Calu3 (cell line): ENCODE data around the gene NDUFB8. TPM values are rescaled to one million over a fixed set of nuclear protein-coding genes. Genes with fewer than 3 reads are reported as not detected.
"Not testable (repeated sequence)": the region's sequence is repeated elsewhere in the genome, so short reads cannot be mapped to it uniquely, and the experiment has no call there.

Experiments used
- Bru-seq: library from RNA; stranded (reverse); fragments of 400-500 nt; gene quantifications from one replicate; lab custom pipeline; 2021; lab: Mats Ljungman, UMichigan
- BruChase-seq, 2 experiments: library from RNA; stranded (reverse); fragments of 400-500 nt; gene quantifications; one replicate each; lab custom pipeline; 2021; lab: Mats Ljungman, UMichigan
- BruUV-seq: library from RNA; stranded (reverse); fragments of 400-500 nt; replicated peaks from 2 replicates; lab custom pipeline; 2021; lab: Mats Ljungman, UMichigan
- CTCF ChIA-PET: fragments of 300-600 bp; sonication (Branson Sonifier 250); formaldehyde crosslinking; loops from one replicate; lab custom pipeline; 2022; ENCODE audit warnings: antibody characterized with exemption; lab: Charles Lee
- DNase-seq: peaks from one replicate; pipeline ENCODE4 v3.0.0; 2022
- H3K27ac Mint-ChIP-seq: one replicate; pipeline ENCODE4 v1.8.0; 2022; ENCODE audit warnings: mixed read lengths; ENCODE audit not compliant: unreplicated experiment
- H3K27me3 Mint-ChIP-seq: one replicate; pipeline ENCODE4 v1.8.0; 2022; ENCODE audit warnings: mixed read lengths; ENCODE audit not compliant: unreplicated experiment
- H3K36me3 Mint-ChIP-seq: one replicate; pipeline ENCODE4 v1.8.0; 2022; ENCODE audit warnings: mild to moderate bottlenecking, moderate library complexity, mixed read lengths; ENCODE audit not compliant: insufficient read depth, unreplicated experiment
- H3K4me1 Mint-ChIP-seq: one replicate; pipeline ENCODE4 v1.8.0; 2022; ENCODE audit warnings: mild to moderate bottlenecking, low read depth, mixed read lengths; ENCODE audit not compliant: unreplicated experiment
- H3K4me3 Mint-ChIP-seq: one replicate; pipeline ENCODE4 v1.8.0; 2022; ENCODE audit warnings: mild to moderate bottlenecking, low read depth, moderate library complexity, mixed read lengths; ENCODE audit not compliant: unreplicated experiment
- H3K9me3 Mint-ChIP-seq: one replicate; pipeline ENCODE4 v1.8.0; 2022; ENCODE audit warnings: low read depth, mixed read lengths; ENCODE audit not compliant: unreplicated experiment
- CTCF ChIP-seq: fragments of 200-600 bp; IDR thresholded peaks from one replicate; pipeline ENCODE4 v1.8.0; 2022; ENCODE audit warnings: antibody characterized with exemption; ENCODE audit not compliant: unreplicated experiment
- intact Hi-C: fragments of 100-400 bp; cut with micrococcal nuclease; formaldehyde crosslinking; loops from one replicate; pipeline ENCODE4 v1.10.0; 2022; ENCODE audit not compliant: unreplicated experiment
- long read RNA-seq: library from polyadenylated mRNA; stranded (forward); transcript quantifications from one replicate; pipeline ENCODE4 v2.0.0, GENCODE V29; 2022
- total RNA-seq: library from RNA; stranded (reverse); gene quantifications from 2 replicates; pipeline ENCODE4 v1.2.3, GENCODE V29; 2022

Gene NDUFB8
- 123 and 128 TPM in 2 replicates for total RNA-seq
- Bru-seq, nascent RNA, result percentile 80 among the genes with signal in this experiment
- BruChase-seq, experiment 1, labeled RNA remaining after a 6-hour chase, result percentile 94 among the genes with signal in this experiment
- BruChase-seq, experiment 2, labeled RNA remaining after a 2-hour chase, result percentile 89 among the genes with signal in this experiment
- long read RNA-seq, transcript NDUFB8-203 (5 exons, 713 nt), result minor isoform, 15 of 309 reads
- long read RNA-seq, transcript NDUFB8-205 (4 exons, 829 nt), result minor isoform, 6 of 309 reads
- long read RNA-seq, transcript NDUFB8-201 (5 exons, 671 nt), result major isoform, 264 of 309 reads
- long read RNA-seq, partial matches to known transcripts, result 11 of 309 reads
- long read RNA-seq, other reads (novel, unspliced or antisense), result 12 of 309 reads

GRCh38 chr10:100529475-100530298 lies at the start of gene NDUFB8:
TSS of gene NDUFB8 (minus strand) at chr10:100529871. CDS start at chr10:100529851, 20 bp downstream.
- Mint-ChIP-seq H3K36me3 (peaks cover 15% of the 10 kb centered on the region), H3K4me1 (no peaks in the 10 kb centered on the region), H3K27me3 (no peaks in the 10 kb centered on the region), H3K9me3 (no peaks in the 10 kb centered on the region), H3K27ac (peak within 1 kb of the TSS; percentile 71), H3K4me3 (peak within 1 kb of the TSS; percentile 94)
- no peak for TF ChIP-seq CTCF
- no TSS peak for BruUV-seq
- CTCF ChIA-PET, result interaction anchor here (0.8 kb wide), 1 partner anchor 11 kb away, joined by 4 read pairs; no protein-coding TSS in a partner anchor
- intact Hi-C loops, result no loop called here
- peak; percentile 80 for DNase-seq

GRCh38 chr10:100576282-100576635 lies 46.6 kb upstream of the NDUFB8 start:
- DNase-seq, result no peak
- H3K36me3 Mint-ChIP-seq, result peaks cover 3% of the 10 kb centered on the region
- no peak for TF ChIP-seq CTCF
- intact Hi-C loops, result no loop called here
- CTCF ChIA-PET, result no interaction called here
- no peak overlapping the region for H3K4me3 Mint-ChIP-seq
- H3K27me3 Mint-ChIP-seq, result no peaks in the 10 kb centered on the region
- BruUV-seq, result no TSS peak
- no peaks in the 10 kb centered on the region for H3K4me1 Mint-ChIP-seq
- H3K9me3 Mint-ChIP-seq, result no peaks in the 10 kb centered on the region
- H3K27ac Mint-ChIP-seq, result no peak overlapping the region

GRCh38 chr10:100575585-100576281 lies 46.1 kb upstream of the NDUFB8 start:
- no peak for DNase-seq
- no TSS peak for BruUV-seq
- H3K9me3 Mint-ChIP-seq, result no peaks in the 10 kb centered on the region
- H3K4me1 Mint-ChIP-seq, result no peaks in the 10 kb centered on the region
- H3K27ac Mint-ChIP-seq, result no peak overlapping the region
- no peak overlapping the region for H3K4me3 Mint-ChIP-seq
- H3K36me3 Mint-ChIP-seq, result peaks cover 3% of the 10 kb centered on the region
- CTCF ChIA-PET, result no interaction called here
- no peak for TF ChIP-seq CTCF
- intact Hi-C loops, result no loop called here
- no peaks in the 10 kb centered on the region for H3K27me3 Mint-ChIP-seq

GRCh38 chr10:100575146-100575545 lies 45.5 kb upstream of the NDUFB8 start:
- CTCF ChIA-PET, H3K27me3 Mint-ChIP-seq, H3K4me3 Mint-ChIP-seq: not testable (repeated sequence)

More at GRCh38 chr10:100575146-100575545, 45.5 kb upstream of the NDUFB8 start:
- DNase-seq, H3K27ac Mint-ChIP-seq, H3K36me3 Mint-ChIP-seq, H3K4me1 Mint-ChIP-seq, BruUV-seq, H3K9me3 Mint-ChIP-seq, intact Hi-C loops: not testable (repeated sequence)
